DMS 273 treated with DMSO at 0.1 percent for 48 hours (cell line): ENCODE measurements around the gene WFDC12.

Experiments
- DNase-seq: peaks from one replicate; lab custom pipeline; 2025; lab: John Stamatoyannopoulos, UW

The WFDC12 gene

GRCh38 chr20:45115386-45115774, 8.9 kb downstream of the WFDC12 start:
- DNase-seq = no peak

- DNase-seq = no peak
Observed at GRCh38 chr20:45114465-45115385, 9.5 kb downstream of the WFDC12 start, which contains the start of gene WFDC5. Gene WFDC5, minus strand, starts transcription at chr20:45115174. Its CDS starts 91 bp downstream, at chr20:45115083.

- DNase-seq = no peak
Observed at GRCh38 chr20:45113865-45114264, 10.4 kb downstream of the WFDC12 start.

GRCh38 chr20:45112754-45113153, 11.5 kb downstream of the WFDC12 start:
- no peak for DNase-seq

- no peak for DNase-seq
Observed at GRCh38 chr20:45111799-45112471, 12.3 kb downstream of the WFDC12 start.

GRCh38 chr20:45111285-45111684, 13.0 kb downstream of the WFDC12 start:
- no peak for DNase-seq

- DNase-seq = no peak
Observed at GRCh38 chr20:45110301-45110700, 14.0 kb downstream of the WFDC12 start.

- no peak for DNase-seq
Observed at GRCh38 chr20:45109634-45110033, 14.6 kb downstream of the WFDC12 start.

- DNase-seq = no peak
Observed at GRCh38 chr20:45105317-45105716, 18.9 kb downstream of the WFDC12 start.

GRCh38 chr20:45104786-45105185, 19.5 kb downstream of the WFDC12 start:
- no peak for DNase-seq

- DNase-seq = no peak
Observed at GRCh38 chr20:45103072-45103471, 21.2 kb downstream of the WFDC12 start.

GRCh38 chr20:45101333-45101850, 22.9 kb downstream of the WFDC12 start:
- no peak for DNase-seq

GRCh38 chr20:45100563-45101245, 23.6 kb downstream of the WFDC12 start, which contains the start of gene KCNS1:
Gene KCNS1, minus strand, starts transcription at chr20:45101127. Its CDS starts 1,891 bp downstream, at chr20:45099236.
- DNase-seq = no peak

- no peak for DNase-seq
Observed at GRCh38 chr20:45098103-45098773, 26.0 kb downstream of the WFDC12 start.

- DNase-seq = no peak
Observed at GRCh38 chr20:45097485-45098102, 26.7 kb downstream of the WFDC12 start.

GRCh38 chr20:45096781-45097180, 27.5 kb downstream of the WFDC12 start:
- DNase-seq = no peak

GRCh38 chr20:45095805-45096238, 28.4 kb downstream of the WFDC12 start:
- DNase-seq = peak; percentile 7

- DNase-seq = no peak
Observed at GRCh38 chr20:45094864-45095574, 29.2 kb downstream of the WFDC12 start.

- no peak for DNase-seq
Observed at GRCh38 chr20:45094201-45094600, 30.1 kb downstream of the WFDC12 start.

GRCh38 chr20:45092898-45093297, 31.4 kb downstream of the WFDC12 start:
- DNase-seq = no peak
